H1 (cell line): Measurements from ENCODE around the gene BMPR1A. TPM values are rescaled to one million over a fixed set of nuclear protein-coding genes. Genes with fewer than 3 reads are reported as not detected.

ENCODE experiments used
- CTCF ChIA-PET: fragments of 300-600 bp; sonication (Branson Sonifier 250); formaldehyde crosslinking; loops from one replicate; lab custom pipeline; 2021; ENCODE audit not compliant: partially characterized antibody; lab: Charles Lee
- POLR2A ChIA-PET: fragments of 300-600 bp; sonication (Branson Sonifier 250); formaldehyde crosslinking; loops from one replicate; lab custom pipeline; 2021; ENCODE audit warnings: inconsistent platforms; ENCODE audit not compliant: partially characterized antibody; lab: Charles Lee
- DNase-seq, 2 experiments: peaks; one replicate each; pipeline versions ENCODE4 v3.0.0 to v3.0.0-alpha.2; 2010 to 2022; ENCODE audit warnings: low spot score in 2 of 2, low read depth in 1 of 2, mixed read lengths in 1 of 2
- FAIRE-seq: peaks from 2 replicates; lab custom pipeline; 2011; peaks lifted over from hg19 to GRCh38; lab: Jason Lieb, UNC
- H2AFZ ChIP-seq: 2 replicates; pipeline ENCODE4 v1.8.1; 2012; ENCODE audit warnings: low read length, inconsistent platforms
- H2AK5ac ChIP-seq: 2 replicates; pipeline ENCODE4 v1.6.1; 2013; ENCODE audit warnings: low read depth, low read length
- H2BK120ac ChIP-seq: replicated peaks from 2 replicates; pipeline ENCODE3; 2013; ENCODE audit warnings: low read depth, low read length, inconsistent platforms
- H2BK12ac ChIP-seq: 2 replicates; pipeline ENCODE4 v1.6.1; 2013; ENCODE audit warnings: low read depth, low read length
- H2BK15ac ChIP-seq: 2 replicates; pipeline ENCODE4 v1.6.1; 2013; ENCODE audit warnings: low read length
- H2BK20ac ChIP-seq: 2 replicates; pipeline ENCODE4 v1.6.1; 2013; ENCODE audit warnings: low read length
- H2BK5ac ChIP-seq: 2 replicates; pipeline ENCODE4 v1.6.1; 2013; ENCODE audit warnings: low read depth, low read length
- H3K14ac ChIP-seq: 2 replicates; pipeline ENCODE4 v1.6.1; 2013; ENCODE audit warnings: inconsistent platforms; ENCODE audit not compliant: insufficient read length
- H3K18ac ChIP-seq: 2 replicates; pipeline ENCODE4 v1.6.1; 2013; ENCODE audit warnings: low read length; ENCODE audit errors: extremely low read depth
- H3K23ac ChIP-seq: 2 replicates; pipeline ENCODE4 v1.6.1; 2013; ENCODE audit warnings: inconsistent platforms; ENCODE audit not compliant: insufficient read length
- H3K23me2 ChIP-seq: 2 replicates; pipeline ENCODE4 v1.6.1; 2013; ENCODE audit warnings: low read depth, low read length
- H3K27ac ChIP-seq: 2 replicates; pipeline ENCODE4 v1.6.1; 2011; ENCODE audit warnings: low read depth, low read length, inconsistent platforms
- H3K27me3 ChIP-seq, 4 experiments: replicated peaks in 1 of 4; 1 replicate in 1 of 4; 2 replicates in 3 of 4; pipeline versions ENCODE4 v1.6.1 to v1.8.1; 2011 to 2013; ENCODE audit warnings: low read length in 3 of 4, mild to moderate bottlenecking in 3 of 4, inconsistent platforms in 2 of 4, mixed read lengths in 2 of 4, moderate library complexity in 1 of 4; ENCODE audit not compliant: control insufficient read depth in 3 of 4, insufficient read depth in 3 of 4; ENCODE audit errors: extremely low read depth in 1 of 4
- H3K36me3 ChIP-seq, 4 experiments: 2 replicates each; pipeline versions ENCODE4 v1.6.1 to v1.8.1; 2011 to 2013; ENCODE audit warnings: mild to moderate bottlenecking in 4 of 4, low read length in 3 of 4, moderate library complexity in 2 of 4, control low read depth in 1 of 4, inconsistent platforms in 1 of 4; ENCODE audit not compliant: insufficient read depth in 4 of 4, control insufficient read depth in 2 of 4
- H3K4ac ChIP-seq: replicated peaks from 2 replicates; pipeline ENCODE3; 2013; ENCODE audit warnings: low read length, low read depth, mixed read lengths, inconsistent platforms; ENCODE audit not compliant: insufficient read length
- H3K4me1 ChIP-seq, 4 experiments: replicated peaks in 1 of 4; 1 replicate in 1 of 4; 2 replicates in 3 of 4; pipeline versions ENCODE4 v1.6.1 to v1.8.1; 2011 to 2013; ENCODE audit warnings: low read length in 3 of 4, inconsistent platforms in 2 of 4, mixed read lengths in 1 of 4; ENCODE audit not compliant: insufficient read depth in 4 of 4, control insufficient read depth in 3 of 4
- H3K4me2 ChIP-seq, 2 experiments: 2 replicates each; pipeline versions ENCODE4 v1.6.1 to v1.8.1; 2011 to 2013; ENCODE audit warnings: low read depth in 2 of 2, low read length in 2 of 2, control low read depth in 1 of 2, inconsistent platforms in 1 of 2, mild to moderate bottlenecking in 1 of 2; ENCODE audit not compliant: insufficient read depth in 1 of 2
- H3K4me3 ChIP-seq, 4 experiments: fragments of 200-600, 300-600 bp in 1 of 4; sonication (generic), shearing (Covaris generic), sonication (Bioruptor Twin) in 1 of 4; 2 replicates each; pipeline versions ENCODE4 v1.5.1 to v1.8.1; 2011 to 2016; ENCODE audit warnings: low read length in 4 of 4, low read depth in 3 of 4, control low read depth in 2 of 4, inconsistent platforms in 2 of 4, mild to moderate bottlenecking in 2 of 4, mixed read lengths in 1 of 4, moderate library complexity in 1 of 4; ENCODE audit not compliant: insufficient read depth in 2 of 4; ENCODE audit errors: extremely low read depth in 1 of 4
- H3K56ac ChIP-seq: replicated peaks from 2 replicates; pipeline ENCODE3; 2013; ENCODE audit warnings: low read depth, mild to moderate bottlenecking, mixed read lengths, low read length, inconsistent platforms; ENCODE audit not compliant: insufficient read length
- H3K79me1 ChIP-seq: 2 replicates; pipeline ENCODE4 v1.6.1; 2013; ENCODE audit warnings: low read depth, low read length, control low read depth
- H3K79me2 ChIP-seq, 2 experiments: 2 replicates each; pipeline versions ENCODE4 v1.6.1 to v1.8.1; 2012 to 2013; ENCODE audit warnings: low read length in 2 of 2, mild to moderate bottlenecking in 2 of 2, inconsistent platforms in 1 of 2; ENCODE audit not compliant: insufficient read depth in 2 of 2, control insufficient read depth in 1 of 2
- H3K9ac ChIP-seq, 4 experiments: replicated peaks in 1 of 4; 1 replicate in 1 of 4; 2 replicates in 3 of 4; pipeline versions ENCODE4 v1.6.1 to v1.8.1; 2011 to 2013; ENCODE audit warnings: low read depth in 3 of 4, low read length in 3 of 4, control low read depth in 2 of 4, mild to moderate bottlenecking in 2 of 4, moderate library complexity in 2 of 4, inconsistent platforms in 1 of 4; ENCODE audit errors: extremely low read depth in 1 of 4
- H3K9me3 ChIP-seq, 2 experiments: 2 replicates each; pipeline versions ENCODE4 v1.6.1 to v1.8.1; 2012 to 2013; ENCODE audit warnings: mild to moderate bottlenecking in 2 of 2, moderate library complexity in 2 of 2, control low read depth in 1 of 2, inconsistent platforms in 1 of 2, low read depth in 1 of 2, low read length in 1 of 2, mixed read lengths in 1 of 2; ENCODE audit not compliant: insufficient read depth in 2 of 2
- H4K20me1 ChIP-seq, 2 experiments: replicated peaks in 1 of 2; 2 replicates each; pipeline versions ENCODE3 to v1.8.1; 2011 to 2013; ENCODE audit warnings: inconsistent platforms in 2 of 2, low read length in 2 of 2, mild to moderate bottlenecking in 1 of 2; ENCODE audit not compliant: insufficient read depth in 2 of 2, control insufficient read depth in 1 of 2
- H4K5ac ChIP-seq: 2 replicates; pipeline ENCODE4 v1.6.1; 2013; ENCODE audit warnings: low read length, low read depth, mixed read lengths, inconsistent platforms; ENCODE audit not compliant: insufficient read length
- H4K8ac ChIP-seq: 2 replicates; pipeline ENCODE4 v1.8.0; 2013; ENCODE audit warnings: mild to moderate bottlenecking, moderate library complexity, low read length, inconsistent platforms; ENCODE audit not compliant: insufficient read depth; ENCODE audit errors: extremely low read depth
- H4K91ac ChIP-seq: replicated peaks from 2 replicates; pipeline ENCODE3; 2013; ENCODE audit warnings: low read length, mixed read lengths, inconsistent platforms; ENCODE audit not compliant: insufficient read length
- BRCA1 ChIP-seq: IDR thresholded peaks from 2 replicates; pipeline ENCODE4 v1.6.1; 2012; ENCODE audit warnings: low read depth, low read length, improper control_type of control experiment
- EZH2 ChIP-seq: fragments of 200-600 bp; sonication (generic); IDR thresholded peaks from 2 replicates; pipeline ENCODE4 v1.7.1; 2012; ENCODE audit warnings: low read depth, mild to moderate bottlenecking, moderate library complexity, low read length, inconsistent platforms; ENCODE audit not compliant: severe bottlenecking
- KDM1A ChIP-seq: fragments of 200-600, 300-600 bp; sonication (generic); IDR thresholded peaks from 2 replicates; pipeline ENCODE4 v1.7.1; 2016; ENCODE audit warnings: mild to moderate bottlenecking, low read length, borderline replicate concordance
- SUZ12 ChIP-seq: fragments of 200-600 bp; sonication (generic); IDR thresholded peaks from 2 replicates; pipeline ENCODE4 v1.6.1; 2012; ENCODE audit warnings: mild to moderate bottlenecking, inconsistent platforms, low read length, moderate library complexity, mixed read lengths
- TAF7 ChIP-seq: optimal IDR thresholded peaks from 2 replicates; pipeline ENCODE3; 2011; ENCODE audit warnings: low read depth, mild to moderate bottlenecking, inconsistent platforms, low read length, moderate library complexity, borderline replicate concordance
- WGBS, 2 experiments: shearing (Covaris generic) in 1 of 2; methylation state at CpG; one replicate each; pipeline versions ENCODE4 v1.1.6 to v1.1.7; 2013 to 2015; ENCODE audit warnings: low lambda C conversion rate in 2 of 2, mixed read lengths in 2 of 2, inconsistent platforms in 1 of 2, low coverage in 1 of 2, missing lambda C conversion rate in 1 of 2; ENCODE audit not compliant: insufficient replicate concordance in 2 of 2, insufficient coverage in 1 of 2, insufficient read length in 1 of 2; ENCODE audit errors: extremely low coverage in 1 of 2, missing lambda C conversion rate in 1 of 2; 5-methylcytosine and 5-hydroxymethylcytosine counted together
- polyA plus RNA-seq, 7 experiments: library from polyadenylated mRNA; depleted of rRNA in 3 of 7; stranded (reverse) in 5 of 7; unstranded in 2 of 7; fragments of >200 nt in 5 of 7; fragments of 200-250 nt in 2 of 7; gene quantifications; 1 replicate in 5 of 7; 2 replicates in 1 of 7; 4 replicates in 1 of 7; pipeline versions ENCODE4 v1.2.1 to v1.2.3, GENCODE V29; 2011 to 2013; ENCODE audit warnings: missing spikeins in 2 of 7, mixed read lengths in 2 of 7
- total RNA-seq: library from RNA; stranded (reverse); fragmentation: NEBNext Ultra II Directional; extraction: Animal tissue kit (Norgen Biotek cat#: 25700); gene quantifications from 2 replicates; pipeline ENCODE4 v1.2.1, GENCODE V29; 2021
- TF ChIP-seq, protein P1 (sequence below), 3 experiments: IDR thresholded peaks; 1 replicate in 2 of 3; 2 replicates in 1 of 3; pipeline versions ENCODE4 v1.5.1 to v1.6.1; 2011; ENCODE audit warnings: low read length in 3 of 3, mild to moderate bottlenecking in 3 of 3, inconsistent platforms in 2 of 3, low read depth in 1 of 3, moderate library complexity in 1 of 3; ENCODE audit not compliant: insufficient read depth in 1 of 3; ENCODE audit errors: control extremely low read depth in 1 of 3

The BMPR1A gene
- total and polyA plus RNA-seq, 2 of the 8 experiments (the other 6 are each of a cell fraction or from before 2014, with no cell fraction given): 34.4 to 129 TPM

DNA sequence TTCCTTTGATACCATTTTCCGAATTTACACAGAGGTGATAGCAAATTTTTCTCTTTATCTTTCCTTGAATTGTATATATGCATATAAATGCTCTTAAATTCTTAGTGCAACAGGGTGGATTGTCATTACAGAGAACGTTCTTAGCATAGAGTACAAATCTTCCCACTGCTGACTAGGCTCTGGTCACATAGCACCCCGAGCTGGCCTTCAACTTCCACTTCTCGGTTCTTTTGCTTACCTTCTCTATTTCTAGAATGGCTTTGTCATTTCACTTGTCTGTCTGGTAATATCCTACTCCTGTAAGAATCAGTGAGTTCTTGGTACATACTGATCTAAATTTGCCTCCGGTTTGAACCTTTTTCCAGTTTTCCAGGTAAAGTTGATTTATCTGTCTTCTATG is 225.3 kb downstream of the BMPR1A start:
- no peak overlapping the region for H3K9ac ChIP-seq
- no peak overlapping the region for H3K56ac ChIP-seq
- H3K27me3 ChIP-seq: no peaks in the 10 kb centered on the region
- DNase-seq (no peak), FAIRE-seq (no peak)
- no peak overlapping the region for H2BK20ac ChIP-seq
- no peak overlapping the region for H3K14ac ChIP-seq
- H3K79me1 ChIP-seq: no peaks in the 10 kb centered on the region
- H4K8ac ChIP-seq: no peak overlapping the region
- no peaks in the 10 kb centered on the region for H3K23me2 ChIP-seq
- no peak overlapping the region for H2AFZ ChIP-seq
- H3K4me1 ChIP-seq: peaks cover 0 to 2% (median 0%) of the 10 kb centered on the region in 4 experiments; a peak in 1 of 7 replicates
- H3K4me2 ChIP-seq: no peak overlapping the region
- H4K20me1 ChIP-seq: no peaks in the 10 kb centered on the region
- no peak overlapping the region for H4K91ac ChIP-seq
- no peak overlapping the region for H2BK5ac ChIP-seq
- no peak overlapping the region for H3K27ac ChIP-seq
- POLR2A ChIA-PET: interaction anchor here (2.5 kb wide), 1 partner anchor 11 kb away, joined by 5 read pairs; no protein-coding TSS in a partner anchor
- H3K36me3 ChIP-seq: no peaks in the 10 kb centered on the region
- H3K9me3 ChIP-seq: no peaks in the 10 kb centered on the region
- no peak overlapping the region for H2AK5ac ChIP-seq
- no peak overlapping the region for H2BK15ac ChIP-seq
- no peak overlapping the region for H2BK12ac ChIP-seq
- no peak overlapping the region for H3K18ac ChIP-seq
- CTCF ChIA-PET: interaction anchor here (0.6 to 2.8 kb wide), 4 partner anchors 14 to 53 kb away, joined by 3 to 12 read pairs (median 6); partner anchors contain the start of gene ADIRF
- no peaks in the 10 kb centered on the region for H3K79me2 ChIP-seq
- 89% methylated on average over 5 of the region's 5 CpGs; no CpG with 5 or more reads in 1 of the 2 experiments for WGBS, 2 experiments
- no peak overlapping the region for H3K4me3 ChIP-seq
- no peak overlapping the region for H2BK120ac ChIP-seq
- no peak overlapping the region for H3K4ac ChIP-seq
- H4K5ac ChIP-seq: no peak overlapping the region
- no peak overlapping the region for H3K23ac ChIP-seq
- TF ChIP-seq EZH2: no peak
- no peak for TF ChIP-seq SUZ12
- TF ChIP-seq KDM1A: no peak
- TF ChIP-seq TAF7: no peak
- TF ChIP-seq BRCA1: no peak
- TF ChIP-seq, protein P1, sequence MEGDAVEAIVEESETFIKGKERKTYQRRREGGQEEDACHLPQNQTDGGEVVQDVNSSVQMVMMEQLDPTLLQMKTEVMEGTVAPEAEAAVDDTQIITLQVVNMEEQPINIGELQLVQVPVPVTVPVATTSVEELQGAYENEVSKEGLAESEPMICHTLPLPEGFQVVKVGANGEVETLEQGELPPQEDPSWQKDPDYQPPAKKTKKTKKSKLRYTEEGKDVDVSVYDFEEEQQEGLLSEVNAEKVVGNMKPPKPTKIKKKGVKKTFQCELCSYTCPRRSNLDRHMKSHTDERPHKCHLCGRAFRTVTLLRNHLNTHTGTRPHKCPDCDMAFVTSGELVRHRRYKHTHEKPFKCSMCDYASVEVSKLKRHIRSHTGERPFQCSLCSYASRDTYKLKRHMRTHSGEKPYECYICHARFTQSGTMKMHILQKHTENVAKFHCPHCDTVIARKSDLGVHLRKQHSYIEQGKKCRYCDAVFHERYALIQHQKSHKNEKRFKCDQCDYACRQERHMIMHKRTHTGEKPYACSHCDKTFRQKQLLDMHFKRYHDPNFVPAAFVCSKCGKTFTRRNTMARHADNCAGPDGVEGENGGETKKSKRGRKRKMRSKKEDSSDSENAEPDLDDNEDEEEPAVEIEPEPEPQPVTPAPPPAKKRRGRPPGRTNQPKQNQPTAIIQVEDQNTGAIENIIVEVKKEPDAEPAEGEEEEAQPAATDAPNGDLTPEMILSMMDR (IDR thresholded peaks at IDR 0.05; ENCODE audit: control extremely low read depth in 1 of 3, insufficient read depth in 1 of 3, low read depth in 1 of 3, low read length in 3 of 3): no peak
